ENCODE data around the gene CDK4. TPM values are rescaled to one million over a fixed set of nuclear protein-coding genes. Genes with fewer than 3 reads are reported as not detected.

Gene CDK4
- total and polyA plus RNA-seq, 10 donors: 34.3 to 77.8 (median 53.3) TPM

DNA sequence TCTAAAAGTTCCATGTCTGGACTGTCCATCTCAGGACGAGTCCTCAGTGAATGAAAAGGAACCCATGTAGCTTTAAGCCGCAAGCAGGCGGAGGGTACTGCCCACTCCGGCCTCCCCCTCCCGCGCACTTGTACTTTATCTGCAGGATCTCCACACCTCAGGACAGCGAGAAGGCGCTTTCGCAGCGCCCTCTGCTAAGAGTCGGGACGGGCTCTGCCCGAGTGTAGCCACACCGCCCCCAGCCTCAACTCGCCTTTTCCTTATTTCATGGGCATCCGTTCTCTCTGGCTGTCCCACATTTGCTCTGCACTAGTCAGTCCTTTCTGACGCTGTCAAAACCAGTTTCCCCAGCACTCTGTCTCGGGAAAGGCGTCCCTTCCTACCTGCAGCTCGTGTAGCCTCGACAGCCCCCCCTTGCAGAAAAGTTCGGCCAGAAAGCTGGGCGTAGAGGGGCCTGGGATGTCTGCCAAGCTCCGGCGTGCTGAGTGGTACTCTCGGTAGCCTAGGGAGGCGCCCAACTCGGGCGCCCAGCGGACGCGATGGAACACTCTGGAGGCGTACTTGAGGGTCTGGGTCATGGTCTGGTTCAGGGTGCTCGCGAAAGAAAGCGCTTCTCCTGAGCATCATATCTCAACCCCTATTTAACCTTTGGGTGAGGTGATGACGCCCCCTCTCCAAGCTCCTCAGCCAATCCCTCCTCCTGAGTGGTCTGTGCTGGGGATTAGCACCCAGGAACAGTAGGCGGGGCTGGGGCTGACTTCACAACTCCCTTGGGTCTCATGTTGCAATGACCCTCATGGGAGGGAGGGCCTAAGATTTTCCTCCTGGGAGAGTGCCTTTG, 14.6 kb upstream of the CDK4 start, which contains the start of gene CYP27B1:
Gene CYP27B1 (minus strand): TSS at position 615 of the 841 bp plus-strand sequence. CDS start 37 bp downstream, at position 578.
- peaks cover 7 to 45% (median 36%) of the 10 kb centered on the region in 7 donors for H3K27me3 ChIP-seq (replicated peaks in 1 of 7)
- H3K4me1 ChIP-seq: peaks cover 27 to 48% (median 39%) of the 10 kb centered on the region in 6 donors
- intact Hi-C loops (cut with DNase I; ENCODE audit: low total_unique reads): no loop called here
- no peak for TF ChIP-seq POLR2A (IDR thresholded peaks at IDR 0.05)
- peak in 1 of 3 donors; percentile 7 for TF ChIP-seq POLR2AphosphoS5 (IDR thresholded peaks at IDR 0.05)
- no peak for DNase-seq
- peak within 1 kb of the TSS; percentile 12 to 76 (median 50) for H3K4me3 ChIP-seq
- peaks cover 0 to 28% (median 1%) of the 10 kb centered on the region in 6 donors for H3K36me3 ChIP-seq
- WGBS, 5 donors: 5 to 11% (median 9%) methylated on average over 33 to 38 of the region's 38 CpGs
- H3K9me3 ChIP-seq: no peaks in the 10 kb centered on the region
- H3K27ac ChIP-seq: no peak within 1 kb of the TSS

DNA sequence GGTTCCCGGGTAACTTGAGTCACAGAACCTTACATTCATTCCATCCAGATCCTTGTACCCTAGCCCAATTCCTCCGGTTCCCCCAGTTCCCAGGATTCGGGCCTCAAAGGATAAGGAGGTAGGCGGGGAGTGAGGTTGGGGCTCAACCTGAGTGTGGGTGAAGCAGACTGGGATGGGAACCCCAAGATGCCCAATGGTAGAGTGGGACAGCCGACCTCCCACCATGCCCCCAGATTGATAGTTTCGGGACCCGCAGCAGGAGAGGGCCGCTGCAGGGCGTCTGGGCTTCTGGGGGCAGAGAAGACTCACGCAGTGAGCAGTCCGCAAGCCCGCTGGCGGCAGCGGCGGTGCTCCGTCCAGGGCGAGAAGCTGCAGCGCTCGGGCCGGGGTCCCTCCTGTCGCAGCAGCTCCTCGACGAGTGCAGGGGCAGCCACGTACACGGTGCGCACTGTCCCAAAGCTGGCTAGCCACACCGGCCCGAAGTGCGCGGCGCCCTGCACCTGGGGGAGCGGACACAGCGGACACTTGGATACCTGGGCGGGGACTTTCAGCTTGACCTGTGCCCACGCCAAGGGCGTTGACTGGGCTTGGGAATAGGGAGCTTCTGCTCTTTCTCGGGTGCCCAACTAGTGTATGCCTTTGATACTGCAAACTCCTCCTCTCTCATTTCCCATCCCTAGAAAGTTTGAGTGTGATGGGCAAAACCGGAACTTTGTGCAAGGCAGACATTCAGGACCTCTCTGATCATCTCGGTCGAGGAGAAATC, 13.8 kb upstream of the CDK4 start:
- WGBS, 5 donors: 3 to 7% (median 5%) methylated on average over 17 to 40 of the region's 40 CpGs
- no peaks in the 10 kb centered on the region for H3K9me3 ChIP-seq
- peak overlapping the region; percentile 12 to 76 (median 50) for H3K4me3 ChIP-seq
- peaks cover 0 to 27% (median 1%) of the 10 kb centered on the region in 6 donors for H3K36me3 ChIP-seq
- H3K27ac ChIP-seq: no peak overlapping the region
- DNase-seq: no peak
- TF ChIP-seq, protein P1, sequence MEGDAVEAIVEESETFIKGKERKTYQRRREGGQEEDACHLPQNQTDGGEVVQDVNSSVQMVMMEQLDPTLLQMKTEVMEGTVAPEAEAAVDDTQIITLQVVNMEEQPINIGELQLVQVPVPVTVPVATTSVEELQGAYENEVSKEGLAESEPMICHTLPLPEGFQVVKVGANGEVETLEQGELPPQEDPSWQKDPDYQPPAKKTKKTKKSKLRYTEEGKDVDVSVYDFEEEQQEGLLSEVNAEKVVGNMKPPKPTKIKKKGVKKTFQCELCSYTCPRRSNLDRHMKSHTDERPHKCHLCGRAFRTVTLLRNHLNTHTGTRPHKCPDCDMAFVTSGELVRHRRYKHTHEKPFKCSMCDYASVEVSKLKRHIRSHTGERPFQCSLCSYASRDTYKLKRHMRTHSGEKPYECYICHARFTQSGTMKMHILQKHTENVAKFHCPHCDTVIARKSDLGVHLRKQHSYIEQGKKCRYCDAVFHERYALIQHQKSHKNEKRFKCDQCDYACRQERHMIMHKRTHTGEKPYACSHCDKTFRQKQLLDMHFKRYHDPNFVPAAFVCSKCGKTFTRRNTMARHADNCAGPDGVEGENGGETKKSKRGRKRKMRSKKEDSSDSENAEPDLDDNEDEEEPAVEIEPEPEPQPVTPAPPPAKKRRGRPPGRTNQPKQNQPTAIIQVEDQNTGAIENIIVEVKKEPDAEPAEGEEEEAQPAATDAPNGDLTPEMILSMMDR (IDR thresholded peaks at IDR 0.05 in 8 of 11, conservative IDR thresholded peaks at IDR 0.05 in 3 of 11): no peak
- TF ChIP-seq POLR2AphosphoS5 (IDR thresholded peaks at IDR 0.05) (no peak), POLR2A (IDR thresholded peaks at IDR 0.05) (no peak)
- peaks cover 21 to 40% (median 31%) of the 10 kb centered on the region in 6 donors for H3K4me1 ChIP-seq
- intact Hi-C loops (cut with DNase I; ENCODE audit: low total_unique reads): no loop called here
- peaks cover 7 to 45% (median 36%) of the 10 kb centered on the region in 7 donors for H3K27me3 ChIP-seq (replicated peaks in 1 of 7)

DNA sequence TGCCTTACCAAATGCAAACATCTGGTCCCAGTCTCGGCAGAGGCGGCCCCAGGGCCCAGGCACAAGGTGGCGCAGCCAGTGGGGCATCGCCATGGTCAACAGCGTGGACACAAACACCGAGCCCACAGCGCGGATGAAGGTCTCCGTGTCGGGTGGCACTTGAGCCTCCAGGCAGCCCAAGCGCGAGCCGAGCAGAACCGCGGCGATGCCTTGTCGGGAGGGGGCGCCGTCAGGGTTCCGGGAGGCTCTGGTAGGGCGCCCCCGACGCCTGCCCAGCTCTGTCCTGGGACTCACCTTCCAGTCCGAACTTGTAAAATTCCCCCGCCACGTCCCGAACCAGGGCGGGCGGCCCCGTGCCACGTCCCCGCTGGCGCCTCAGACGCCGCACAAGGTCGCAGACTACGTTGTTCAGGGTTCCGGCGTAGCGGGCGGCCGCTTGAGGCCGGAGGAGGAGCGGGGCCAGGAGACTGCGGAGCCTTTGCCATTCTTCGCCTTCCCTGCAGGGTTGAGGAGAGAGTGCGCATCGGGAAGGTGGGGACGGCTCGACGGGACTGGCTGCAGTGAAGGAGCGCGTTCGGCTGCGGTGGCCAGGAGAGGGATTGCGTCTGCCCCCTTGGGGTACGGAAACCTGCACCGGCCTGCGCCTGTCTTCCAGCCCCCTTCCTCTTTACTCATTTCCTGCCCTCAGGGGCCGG, 13.0 kb upstream of the CDK4 start:
- 1 to 2% (median 1%) methylated on average over 49 to 60 of the region's 60 CpGs for WGBS, 5 donors
- intact Hi-C loops (cut with DNase I; ENCODE audit: low total_unique reads): no loop called here
- Histone ChIP-seq H3K36me3 (peaks cover 0 to 20% (median 1%) of the 10 kb centered on the region in 6 donors), H3K9me3 (no peaks in the 10 kb centered on the region), H3K4me3 (peak overlapping the region; percentile 12 to 76 (median 50)), H3K27me3 (replicated peaks in 1 of 7) (peaks cover 7 to 45% (median 36%) of the 10 kb centered on the region in 7 donors), H3K4me1 (peaks cover 21 to 36% (median 29%) of the 10 kb centered on the region in 6 donors), H3K27ac (no peak overlapping the region)
- TF ChIP-seq, protein P1 (IDR thresholded peaks at IDR 0.05 in 8 of 11, conservative IDR thresholded peaks at IDR 0.05 in 3 of 11): peak in 4 of 11 experiments; percentile 25 to 49 (median 47)
- TF ChIP-seq POLR2AphosphoS5 (IDR thresholded peaks at IDR 0.05): peak in 1 of 3 donors; percentile 54
- TF ChIP-seq POLR2A (IDR thresholded peaks at IDR 0.05): no peak
- peak; percentile 88 for DNase-seq

DNA sequence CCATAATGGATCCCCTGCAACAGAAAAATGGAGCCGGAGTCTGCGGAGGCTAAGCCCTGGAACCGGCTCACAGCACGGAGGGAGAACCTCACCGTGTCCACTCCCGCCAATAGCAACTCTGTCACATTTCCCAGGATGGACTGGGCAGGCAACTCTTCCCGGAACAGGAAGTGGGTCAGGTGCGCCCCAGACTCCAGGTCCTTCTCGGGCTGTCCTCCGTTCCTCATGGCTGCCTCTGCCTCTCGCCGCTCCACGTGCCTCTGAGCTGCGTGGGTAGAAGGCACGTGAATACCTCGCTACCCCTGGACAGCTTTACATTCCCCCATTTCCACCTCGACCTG, 12.5 kb upstream of the CDK4 start:
- no peaks in the 10 kb centered on the region for H3K9me3 ChIP-seq
- peak overlapping the region in 7 of 8 donors; percentile 45 to 76 (median 52) for H3K4me3 ChIP-seq
- H3K36me3 ChIP-seq: peaks cover 0 to 15% (median 1%) of the 10 kb centered on the region in 6 donors
- TF ChIP-seq, protein P1 (IDR thresholded peaks at IDR 0.05 in 8 of 11, conservative IDR thresholded peaks at IDR 0.05 in 3 of 11): no peak
- TF ChIP-seq POLR2A (IDR thresholded peaks at IDR 0.05) (no peak), POLR2AphosphoS5 (IDR thresholded peaks at IDR 0.05) (no peak)
- H3K27ac ChIP-seq: no peak overlapping the region
- 15 to 22% (median 20%) methylated on average over 15 to 17 of the region's 17 CpGs for WGBS, 5 donors
- H3K4me1 ChIP-seq: peaks cover 21 to 37% (median 29%) of the 10 kb centered on the region in 6 donors
- peaks cover 7 to 45% (median 36%) of the 10 kb centered on the region in 7 donors for H3K27me3 ChIP-seq (replicated peaks in 1 of 7)
- intact Hi-C loops (cut with DNase I; ENCODE audit: low total_unique reads): no loop called here
- DNase-seq: no peak

All from spleen (tissue), 11 donors.